Neural cell (in vitro differentiated cells): Measurements from ENCODE around the gene MEF2D. TPM values are rescaled to one million over a fixed set of nuclear protein-coding genes. Genes with fewer than 3 reads are reported as not detected.

Experiments used
- H2AFZ ChIP-seq: fragments of 200-600, 300-800 bp; sonication (generic), shearing (Covaris generic); 2 replicates; pipeline ENCODE4 v1.6.0; 2014; ENCODE audit warnings: low read depth, mild to moderate bottlenecking, antibody characterized with exemption, low read length, moderate library complexity
- H3F3A ChIP-seq: fragments of 200-600 bp; shearing (Covaris generic); 2 replicates; pipeline ENCODE4 v1.6.1; 2016; ENCODE audit warnings: mild to moderate bottlenecking, moderate library complexity, mixed read lengths, antibody characterized with exemption, low read length; ENCODE audit not compliant: insufficient read depth, poor library complexity, severe bottlenecking
- H3K27ac ChIP-seq: fragments of 200-600, 300-800 bp; sonication (generic), shearing (Covaris generic); 2 replicates; pipeline ENCODE4 v1.5.1; 2014; ENCODE audit warnings: mild to moderate bottlenecking, low read length, moderate library complexity
- H3K27me3 ChIP-seq: fragments of 300-800, 200-600 bp; sonication (generic), shearing (Covaris generic); 2 replicates; pipeline ENCODE4 v1.6.0; 2014; ENCODE audit warnings: mild to moderate bottlenecking, low read depth, low read length, moderate library complexity; ENCODE audit not compliant: insufficient read depth
- H3K36me3 ChIP-seq: fragments of 300-800, 200-600 bp; sonication (generic), shearing (Covaris generic); 2 replicates; pipeline ENCODE4 v1.5.1; 2014; ENCODE audit warnings: mild to moderate bottlenecking, antibody characterized with exemption, low read length, moderate library complexity; ENCODE audit not compliant: insufficient read depth
- H3K4me2 ChIP-seq: fragments of 300-800, 200-600 bp; sonication (generic), shearing (Covaris generic); 2 replicates; pipeline ENCODE4 v1.6.0; 2014; ENCODE audit warnings: mild to moderate bottlenecking, low read length
- H3K4me3 ChIP-seq: fragments of 300-800, 200-600 bp; sonication (generic), shearing (Covaris generic); 2 replicates; pipeline ENCODE4 v1.5.1; 2014; ENCODE audit warnings: mild to moderate bottlenecking, low read length, moderate library complexity
- H3K79me2 ChIP-seq: fragments of 200-600 bp; shearing (Covaris generic); replicated peaks from 2 replicates; pipeline ENCODE4 v1.6.0; 2014; ENCODE audit warnings: mild to moderate bottlenecking, low read length, moderate library complexity; ENCODE audit not compliant: insufficient read depth
- H3K9ac ChIP-seq: fragments of 300-800, 200-600 bp; sonication (generic), shearing (Covaris generic); 2 replicates; pipeline ENCODE4 v1.6.1; 2016; ENCODE audit warnings: mild to moderate bottlenecking, low read length, mixed read lengths
- H3K9me2 ChIP-seq: fragments of 200-600 bp; shearing (Covaris generic); 2 replicates; pipeline ENCODE4 v1.6.1; 2016; ENCODE audit warnings: mild to moderate bottlenecking, low read length, mixed read lengths; ENCODE audit not compliant: insufficient read depth
- H3K9me3 ChIP-seq: fragments of 200-600, 300-800 bp; sonication (generic), shearing (Covaris generic); 2 replicates; pipeline ENCODE4 v1.6.1; 2016; ENCODE audit warnings: mild to moderate bottlenecking, mixed run types, low read length, moderate library complexity, mixed read lengths
- H4K20me1 ChIP-seq: fragments of 200-600 bp; shearing (Covaris generic); 2 replicates; pipeline ENCODE4 v1.6.1; 2016; ENCODE audit warnings: mild to moderate bottlenecking, mixed run types; ENCODE audit not compliant: insufficient read depth
- CTCF ChIP-seq: fragments of 450-650 bp; IDR thresholded peaks from 2 replicates; pipeline ENCODE4 v1.5.1; 2014; ENCODE audit warnings: antibody characterized with exemption, mild to moderate bottlenecking, moderate library complexity; ENCODE audit not compliant: poor library complexity, severe bottlenecking
- EP300 ChIP-seq: fragments of 450-650 bp; conservative IDR thresholded peaks from 2 replicates; pipeline ENCODE4 v1.6.1; 2014; ENCODE audit warnings: antibody characterized with exemption, mild to moderate bottlenecking, moderate library complexity; ENCODE audit not compliant: poor library complexity, severe bottlenecking
- EZH2 ChIP-seq: fragments of 200-600, 300-800 bp; shearing (Covaris generic), sonication (generic); IDR thresholded peaks from 2 replicates; pipeline ENCODE4 v1.6.1; 2014; ENCODE audit warnings: antibody characterized with exemption, low read length, borderline replicate concordance, mild to moderate bottlenecking; ENCODE audit not compliant: insufficient read depth, poor library complexity, severe bottlenecking
- MXI1 ChIP-seq: fragments of 450-650 bp; conservative IDR thresholded peaks from 2 replicates; pipeline ENCODE4 v1.6.1; 2014; ENCODE audit warnings: antibody characterized with exemption, mild to moderate bottlenecking; ENCODE audit not compliant: poor library complexity, severe bottlenecking
- POLR2AphosphoS5 ChIP-seq: IDR thresholded peaks from 2 replicates; pipeline ENCODE4 v1.6.1; 2012
- RAD21 ChIP-seq: fragments of 450-650 bp; conservative IDR thresholded peaks from 2 replicates; pipeline ENCODE4 v1.6.1; 2014; ENCODE audit warnings: antibody characterized with exemption, mild to moderate bottlenecking, moderate library complexity
- REST ChIP-seq: IDR thresholded peaks from 2 replicates; pipeline ENCODE4 v1.6.1; 2012; ENCODE audit warnings: borderline replicate concordance
- SMC3 ChIP-seq: fragments of 450-650 bp; conservative IDR thresholded peaks from 2 replicates; pipeline ENCODE4 v1.6.1; 2014; ENCODE audit warnings: antibody characterized with exemption, mild to moderate bottlenecking, moderate library complexity; ENCODE audit not compliant: poor library complexity
- TAF1 ChIP-seq: IDR thresholded peaks from 2 replicates; pipeline ENCODE4 v1.6.1; 2012; ENCODE audit warnings: low read depth
- polyA plus RNA-seq: library from polyadenylated mRNA; depleted of rRNA; stranded (reverse); fragments of >200 nt; gene quantifications from 2 replicates; pipeline ENCODE4 v1.2.3, GENCODE V29; 2014

MEF2D gene
- polyA plus RNA-seq, 1 donor from 2014 or later: 4.7 TPM

GRCh38 chr1:156479093-156480015 is 21.2 kb downstream of the MEF2D start:
- peaks cover 7% of the 10 kb centered on the region for H3K79me2 ChIP-seq
- H3F3A ChIP-seq: no peaks in the 10 kb centered on the region
- no peak overlapping the region for H3K4me3 ChIP-seq
- H3K9me3 ChIP-seq: no peaks in the 10 kb centered on the region
- no peaks in the 10 kb centered on the region for H4K20me1 ChIP-seq
- no peak overlapping the region for H3K4me2 ChIP-seq
- H3K9me2 ChIP-seq: no peaks in the 10 kb centered on the region
- H3K27me3 ChIP-seq: no peaks in the 10 kb centered on the region
- H2AFZ ChIP-seq: no peak overlapping the region
- no peak for TF ChIP-seq RAD21
- peaks cover 8% of the 10 kb centered on the region for H3K36me3 ChIP-seq
- H3K27ac ChIP-seq: no peak overlapping the region
- no peak overlapping the region for H3K9ac ChIP-seq

- H3K9me2 ChIP-seq: no peaks in the 10 kb centered on the region
- H3K4me3 ChIP-seq: no peak overlapping the region
- H3K79me2 ChIP-seq: no peaks in the 10 kb centered on the region
- no peak overlapping the region for H2AFZ ChIP-seq
- H3K9ac ChIP-seq: no peak overlapping the region
- no peak overlapping the region for H3K27ac ChIP-seq
- no peak for TF ChIP-seq POLR2AphosphoS5
- TF ChIP-seq CTCF: no peak
- no peak for TF ChIP-seq MXI1
- no peak for TF ChIP-seq EZH2
- TF ChIP-seq RAD21: no peak
- TF ChIP-seq REST: no peak
- H3K4me2 ChIP-seq: no peak overlapping the region
- H3K36me3 ChIP-seq: peaks cover 12% of the 10 kb centered on the region
- H3F3A ChIP-seq: no peaks in the 10 kb centered on the region
- no peaks in the 10 kb centered on the region for H4K20me1 ChIP-seq
- no peaks in the 10 kb centered on the region for H3K9me3 ChIP-seq
- no peaks in the 10 kb centered on the region for H3K27me3 ChIP-seq
These were observed 22.3 kb downstream of the MEF2D start for GRCh38 chr1:156478250-156478627.

GRCh38 chr1:156477526-156478249 is 22.9 kb downstream of the MEF2D start:
- no peak overlapping the region for H3K27ac ChIP-seq
- H3K27me3 ChIP-seq: no peaks in the 10 kb centered on the region
- no peaks in the 10 kb centered on the region for H3K79me2 ChIP-seq
- no peaks in the 10 kb centered on the region for H3F3A ChIP-seq
- H3K9me3 ChIP-seq: no peaks in the 10 kb centered on the region
- peaks cover 12% of the 10 kb centered on the region for H3K36me3 ChIP-seq
- no peak overlapping the region for H3K4me3 ChIP-seq
- no peak overlapping the region for H3K9ac ChIP-seq
- H3K9me2 ChIP-seq: no peaks in the 10 kb centered on the region
- no peak overlapping the region for H2AFZ ChIP-seq
- H4K20me1 ChIP-seq: no peaks in the 10 kb centered on the region
- no peak overlapping the region for H3K4me2 ChIP-seq
- TF ChIP-seq MXI1 (no peak), REST (no peak), TAF1 (no peak), RAD21 (no peak), POLR2AphosphoS5 (no peak), EP300 (no peak), SMC3 (no peak), EZH2 (no peak)
